Suprapubic skin (tissue), 3 donors: ENCODE results near the gene LONP2.

Source experiments
- CTCF ChIP-seq, 2 donors: fragments of 200-600 bp in 1 of 2; fragments of 450-650 bp in 1 of 2; sonication (generic) in 1 of 2; IDR thresholded peaks; one replicate each; pipeline ENCODE4 v1.5.1; 2016 to 2019; ENCODE audit warnings: antibody characterized with exemption in 2 of 2, mild to moderate bottlenecking in 1 of 2, moderate library complexity in 1 of 2
- POLR2AphosphoS5 ChIP-seq, 3 donors: sonication (generic); formaldehyde crosslinking; IDR thresholded peaks; one replicate each; pipeline ENCODE4 v1.6.1; 2017; ENCODE audit warnings: antibody characterized with exemption in 3 of 3

DNA sequence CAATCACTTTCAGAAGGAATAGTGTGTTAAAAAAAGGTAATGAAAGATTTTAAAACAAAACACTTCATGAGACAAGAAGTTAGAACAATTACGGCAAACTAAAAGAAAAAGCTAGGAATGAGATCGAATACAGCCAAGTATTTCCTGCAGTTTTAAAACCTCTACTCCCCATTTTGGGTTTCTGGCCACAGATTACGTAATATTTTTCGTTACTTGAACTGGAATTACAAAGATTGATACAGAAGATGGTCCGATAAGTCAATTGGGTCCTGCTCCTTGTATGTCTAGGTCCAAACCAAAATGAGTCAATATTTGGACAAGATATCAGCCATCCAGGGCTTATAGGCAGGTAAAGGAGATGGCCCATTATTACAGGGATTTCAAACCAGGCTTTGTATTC lies 88.9 kb downstream of the LONP2 start:
- TF ChIP-seq POLR2AphosphoS5 (IDR thresholded peaks at IDR 0.05) (no peak), CTCF (IDR thresholded peaks at IDR 0.05) (no peak)
